H1 (cell line): ENCODE results near the gene CUTA. TPM values are rescaled to one million over a fixed set of nuclear protein-coding genes. Genes with fewer than 3 reads are reported as not detected.

ENCODE experiments used
- BCL11A ChIP-seq, 2 experiments: IDR thresholded peaks; one replicate each; pipeline ENCODE4 v1.6.1; 2011; ENCODE audit warnings: low read depth in 2 of 2, low read length in 2 of 2, mild to moderate bottlenecking in 2 of 2
- CREB1 ChIP-seq: IDR thresholded peaks from 2 replicates; pipeline ENCODE4 v1.6.1; 2012; ENCODE audit warnings: inconsistent platforms
- TAF7 ChIP-seq: optimal IDR thresholded peaks from 2 replicates; pipeline ENCODE3; 2011; ENCODE audit warnings: low read depth, mild to moderate bottlenecking, inconsistent platforms, low read length, moderate library complexity, borderline replicate concordance
- polyA plus RNA-seq, 7 experiments: library from polyadenylated mRNA; depleted of rRNA in 3 of 7; stranded (reverse) in 5 of 7; unstranded in 2 of 7; fragments of >200 nt in 5 of 7; fragments of 200-250 nt in 2 of 7; gene quantifications; 1 replicate in 5 of 7; 2 replicates in 1 of 7; 4 replicates in 1 of 7; pipeline versions ENCODE4 v1.2.1 to v1.2.3, GENCODE V29; 2011 to 2013; ENCODE audit warnings: missing spikeins in 2 of 7, mixed read lengths in 2 of 7
- total RNA-seq: library from RNA; stranded (reverse); fragmentation: NEBNext Ultra II Directional; extraction: Animal tissue kit (Norgen Biotek cat#: 25700); gene quantifications from 2 replicates; pipeline ENCODE4 v1.2.1, GENCODE V29; 2021

CUTA gene
- total and polyA plus RNA-seq, 2 of the 8 experiments (the other 6 are each of a cell fraction or from before 2014, with no cell fraction given), result 297 to 460 TPM

GRCh38 chr6:33467091-33467490, 49.2 kb upstream of the CUTA start (continued):
- no peak for TF ChIP-seq BCL11A (IDR thresholded peaks at IDR 0.05; ENCODE audit: low read depth in 2 of 2, low read length in 2 of 2)
- no peak for TF ChIP-seq CREB1
- no peak for TF ChIP-seq TAF7
